Measurements from ENCODE around the gene ANXA3. TPM values are rescaled to one million over a fixed set of nuclear protein-coding genes. Genes with fewer than 3 reads are reported as not detected.

Gene ANXA3
- total RNA-seq, 1 donor from 2014 or later: 182 TPM

DNA sequence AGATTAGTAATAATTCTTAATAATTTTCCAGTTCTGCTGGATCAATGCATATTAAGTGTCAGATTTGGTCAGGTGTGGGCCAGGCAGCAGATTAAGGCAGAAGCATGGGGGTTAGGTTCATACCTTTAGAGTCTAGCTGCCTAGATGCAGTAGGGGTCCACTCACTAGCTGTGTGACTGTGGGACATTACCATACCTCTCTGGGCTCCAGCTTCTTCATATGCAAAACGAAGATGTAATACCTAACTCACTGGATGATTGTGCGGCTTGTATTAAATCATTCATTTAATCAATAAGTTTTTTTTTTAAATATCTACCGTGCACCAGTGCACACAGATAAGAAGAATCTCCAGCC is 1.4 kb downstream of the ANXA3 start:
- peak overlapping the region; percentile 83 for H3K27ac ChIP-seq
- H3K36me3 ChIP-seq: no peaks in the 10 kb centered on the region
- ATAC-seq (no peak), DNase-seq (no peak)
- no peak for TF ChIP-seq CTCF (IDR thresholded peaks at IDR 0.05)
- H3K9me3 ChIP-seq: no peaks in the 10 kb centered on the region
- intact Hi-C loops (cut with DNase I): no loop called here
- H3K27me3 ChIP-seq: no peaks in the 10 kb centered on the region
- H3K4me1 ChIP-seq: peaks cover 8% of the 10 kb centered on the region
- peak overlapping the region; percentile 58 for H3K4me3 ChIP-seq

DNA sequence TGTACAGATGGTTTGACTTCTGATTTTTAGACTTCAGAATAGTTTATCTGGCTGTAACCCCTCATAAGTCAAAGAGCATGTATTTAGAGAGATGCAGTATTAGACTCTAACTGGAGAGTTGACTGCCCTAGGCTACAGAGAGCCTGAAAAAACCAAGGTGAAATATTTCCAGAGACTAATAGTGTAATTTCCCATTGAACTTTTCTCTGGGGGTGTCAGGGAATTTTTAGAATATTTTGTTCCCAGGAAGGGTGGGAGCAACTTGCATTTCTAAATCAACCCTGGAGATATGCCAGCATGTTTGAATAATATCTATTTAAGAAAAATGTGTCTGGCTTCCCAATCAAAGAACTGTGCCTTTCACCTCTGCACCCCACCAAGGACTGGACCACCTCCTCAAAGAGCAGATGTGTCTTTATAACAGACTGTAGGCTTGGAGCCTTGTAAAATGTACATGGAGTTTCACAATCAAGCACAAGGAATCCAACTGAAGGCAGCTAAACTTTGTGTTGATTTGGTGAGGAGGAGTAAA is 2.0 kb downstream of the ANXA3 start:
- H3K4me3 ChIP-seq: peak overlapping the region; percentile 58
- ATAC-seq (no peak), DNase-seq (no peak)
- H3K27me3 ChIP-seq: no peaks in the 10 kb centered on the region
- no peak for TF ChIP-seq CTCF (IDR thresholded peaks at IDR 0.05)
- H3K4me1 ChIP-seq: peaks cover 8% of the 10 kb centered on the region
- intact Hi-C loops (cut with DNase I): no loop called here
- peak overlapping the region; percentile 83 for H3K27ac ChIP-seq
- H3K36me3 ChIP-seq: no peaks in the 10 kb centered on the region
- H3K9me3 ChIP-seq: no peaks in the 10 kb centered on the region

DNA sequence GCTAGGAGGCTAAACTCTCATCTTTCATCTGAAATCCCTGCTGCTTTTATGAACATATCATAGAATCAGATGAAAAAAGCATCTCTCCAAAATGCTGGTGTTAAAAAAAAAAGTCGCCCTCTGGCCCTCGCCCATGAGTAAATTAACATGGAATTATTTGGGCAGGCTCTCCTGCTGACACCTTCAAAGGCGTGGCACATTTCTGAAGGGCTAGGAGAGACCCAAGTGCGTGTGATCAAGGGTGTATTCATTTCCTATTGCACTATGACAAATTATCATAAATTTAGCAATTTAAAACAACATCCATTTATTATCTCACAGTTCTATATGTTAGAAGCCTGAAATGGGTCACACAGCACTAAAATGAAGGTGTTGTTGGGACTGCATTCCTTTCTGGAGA is 5.1 kb downstream of the ANXA3 start:
- ATAC-seq: no peak
- Histone ChIP-seq H3K9me3 (no peaks in the 10 kb centered on the region), H3K27ac (no peak overlapping the region), H3K27me3 (no peaks in the 10 kb centered on the region), H3K4me1 (peaks cover 28% of the 10 kb centered on the region), H3K36me3 (no peaks in the 10 kb centered on the region), H3K4me3 (no peak overlapping the region)
- intact Hi-C loops (cut with DNase I): no loop called here
- no peak for DNase-seq
- TF ChIP-seq CTCF (IDR thresholded peaks at IDR 0.05): no peak

DNA sequence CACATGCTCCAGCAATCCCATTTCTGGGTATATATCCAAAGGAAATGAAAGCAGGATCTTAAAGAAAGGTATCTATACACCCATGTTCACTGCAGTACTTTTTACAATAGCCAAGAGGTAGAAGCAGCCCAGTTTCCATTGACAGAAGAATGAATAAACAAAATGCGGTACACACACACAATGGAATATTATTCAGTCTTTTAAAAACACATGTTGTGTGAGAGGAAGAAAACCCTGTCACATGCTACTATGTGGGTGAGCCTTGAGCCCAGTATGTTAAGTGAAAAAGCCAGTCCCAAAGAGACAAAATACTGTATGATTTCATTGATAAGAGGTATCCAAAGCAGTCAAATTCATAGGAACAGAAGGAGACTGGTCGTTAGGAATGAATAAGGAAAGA is 6.3 kb downstream of the ANXA3 start:
- Histone ChIP-seq H3K36me3 (no peaks in the 10 kb centered on the region), H3K27ac (peak overlapping the region; percentile 0), H3K27me3 (no peaks in the 10 kb centered on the region), H3K4me3 (no peak overlapping the region), H3K4me1 (peaks cover 35% of the 10 kb centered on the region), H3K9me3 (no peaks in the 10 kb centered on the region)
- DNase-seq: no peak
- intact Hi-C loops (cut with DNase I): no loop called here
- no peak for ATAC-seq
- no peak for TF ChIP-seq CTCF (IDR thresholded peaks at IDR 0.05)

DNA sequence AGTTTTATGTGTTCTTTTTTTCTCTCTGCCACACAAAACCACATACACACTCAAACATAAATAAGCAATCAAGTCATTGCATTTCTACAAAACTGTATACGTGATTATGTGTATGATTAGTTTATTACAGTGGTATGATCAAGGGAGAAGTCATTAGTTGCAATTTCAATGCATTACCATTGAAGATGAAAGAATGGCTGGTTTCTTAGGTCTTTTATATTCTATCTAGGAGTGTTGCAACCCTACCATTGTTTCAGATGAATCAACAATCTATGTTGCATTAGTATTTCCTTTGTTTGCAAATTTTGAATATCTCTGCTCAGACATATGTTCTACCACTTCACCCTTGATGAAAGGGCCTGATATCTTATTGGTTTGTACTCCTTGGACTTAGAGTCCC is 6.8 kb downstream of the ANXA3 start:
- Histone ChIP-seq H3K27me3 (no peaks in the 10 kb centered on the region), H3K36me3 (no peaks in the 10 kb centered on the region), H3K27ac (no peak overlapping the region), H3K4me1 (peaks cover 33% of the 10 kb centered on the region), H3K9me3 (no peaks in the 10 kb centered on the region), H3K4me3 (no peak overlapping the region)
- no peak for DNase-seq
- intact Hi-C loops (cut with DNase I): no loop called here
- TF ChIP-seq CTCF (IDR thresholded peaks at IDR 0.05): no peak
- no peak for ATAC-seq
